Endodermal cell (in vitro differentiated cells): ENCODE results near the gene ZNF331. TPM values are rescaled to one million over a fixed set of nuclear protein-coding genes. Genes with fewer than 3 reads are reported as not detected.
"Not testable (repeated sequence)": the region's sequence is repeated elsewhere in the genome, so short reads cannot be mapped to it uniquely, and the experiment has no call there.

Source experiments
- DNase-seq: peaks from one replicate; pipeline ENCODE4 v3.0.0-alpha.2; 2017
- H3K27ac ChIP-seq: 2 replicates; pipeline ENCODE4 v1.5.1; 2013; ENCODE audit warnings: mild to moderate bottlenecking, low read depth, low read length, moderate library complexity
- H3K27me3 ChIP-seq: 2 replicates; pipeline ENCODE4 v1.6.1; 2013; ENCODE audit warnings: mild to moderate bottlenecking, low read length, moderate library complexity; ENCODE audit not compliant: insufficient read depth, control insufficient read depth, poor library complexity, severe bottlenecking
- H3K36me3 ChIP-seq: 2 replicates; pipeline ENCODE4 v1.7.0; 2013; ENCODE audit warnings: mild to moderate bottlenecking, low read length, moderate library complexity; ENCODE audit not compliant: control insufficient read depth, insufficient read depth
- H3K4me1 ChIP-seq: one replicate; pipeline ENCODE4 v1.7.0; 2013; ENCODE audit warnings: low read length; ENCODE audit not compliant: control insufficient read depth, insufficient read depth
- H3K4me3 ChIP-seq: 2 replicates; pipeline ENCODE4 v1.5.1; 2013; ENCODE audit warnings: mild to moderate bottlenecking, low read length, moderate library complexity
- H3K9ac ChIP-seq: 2 replicates; pipeline ENCODE4 v1.6.1; 2013; ENCODE audit warnings: mild to moderate bottlenecking, low read length, moderate library complexity; ENCODE audit not compliant: poor library complexity, severe bottlenecking; ENCODE audit errors: extremely low read depth
- H3K9me3 ChIP-seq: 2 replicates; pipeline ENCODE4 v1.6.1; 2013; ENCODE audit warnings: mild to moderate bottlenecking, low read length, moderate library complexity; ENCODE audit not compliant: control insufficient read depth
- H3K27ac Mint-ChIP-seq: 2 replicates; pipeline ENCODE4 v1.8.0; 2020; ENCODE audit warnings: mixed read lengths
- H3K27me3 Mint-ChIP-seq: 2 replicates; pipeline ENCODE4 v1.8.0; 2021; ENCODE audit warnings: mild to moderate bottlenecking, mixed read lengths; ENCODE audit not compliant: insufficient read depth
- H3K36me3 Mint-ChIP-seq: 2 replicates; pipeline ENCODE4 v1.8.0; 2020; ENCODE audit warnings: low read depth, mixed read lengths
- H3K4me1 Mint-ChIP-seq: 2 replicates; pipeline ENCODE4 v1.8.0; 2020; ENCODE audit warnings: mixed read lengths
- H3K4me3 Mint-ChIP-seq: 2 replicates; pipeline ENCODE4 v1.8.0; 2020; ENCODE audit warnings: mild to moderate bottlenecking, moderate library complexity, mixed read lengths
- H3K9me3 Mint-ChIP-seq: 2 replicates; pipeline ENCODE4 v1.8.0; 2020; ENCODE audit warnings: mild to moderate bottlenecking, mixed read lengths
- CTCF ChIP-seq: fragments of 200-600 bp; sonication (generic); conservative IDR thresholded peaks from 2 replicates; pipeline ENCODE4 v1.5.0; 2021; ENCODE audit warnings: antibody characterized with exemption, mild to moderate bottlenecking
- WGBS, 2 experiments: methylation state at CpG; one replicate each; pipeline versions ENCODE4 v1.1.5 to v1.1.7; 2013; ENCODE audit warnings: missing lambda C conversion rate in 2 of 2, mixed read lengths in 1 of 2; ENCODE audit not compliant: insufficient coverage in 1 of 2, insufficient read length in 1 of 2; 5-methylcytosine and 5-hydroxymethylcytosine counted together
- long read RNA-seq, 4 experiments: library from polyadenylated mRNA in 2 of 4; library from RNA in 1 of 4; library from capped mRNA in 1 of 4; stranded (forward) in 3 of 4; unstranded in 1 of 4; transcript quantifications; one replicate each; pipeline ENCODE4 v2.0.0, GENCODE V29; 2020 to 2021; ENCODE audit warnings: inconsistent platforms in 1 of 4
- polyA plus RNA-seq, 2 experiments: library from polyadenylated mRNA; stranded (reverse); fragments of 50-300 nt; gene quantifications; one replicate each; pipeline ENCODE4 v1.2.3, GENCODE V29; 2013
- total RNA-seq, 2 donors: library from RNA; stranded (reverse); fragmentation: NEBNext Ultra II Directional in 1 of 2; extraction: Animal tissue kit (Norgen Biotek cat#: 25700) in 1 of 2; gene quantifications; 2 replicates in 1 of 2; 3 replicates in 1 of 2; pipeline ENCODE4 v1.2.1, GENCODE V29; 2021

The ZNF331 gene
- total RNA-seq = 10 to 100 TPM; 32.1 to 50.1 TPM
- 30.6 TPM for polyA plus RNA-seq (2013, experiment 1 of 2)
- 30.5 TPM for polyA plus RNA-seq (2013, experiment 2 of 2)
- long read RNA-seq, experiment 1, partial matches to known transcripts = 0 of 2 reads
- long read RNA-seq, experiment 1, other reads (novel, unspliced or antisense) = 2 of 2 reads
- long read RNA-seq, experiment 2, full-length matches to known transcripts = 43 of 61 reads
- long read RNA-seq, experiment 2, partial matches to known transcripts = 2 of 61 reads
- long read RNA-seq, experiment 2, other reads (novel, unspliced or antisense) = 16 of 61 reads
- long read RNA-seq, experiment 3, full-length matches to known transcripts = 93 of 129 reads
- long read RNA-seq, experiment 3, partial matches to known transcripts = 1 of 129 reads
- long read RNA-seq, experiment 3, other reads (novel, unspliced or antisense) = 35 of 129 reads
- long read RNA-seq, experiment 4, full-length matches to known transcripts = 10 of 16 reads
- long read RNA-seq, experiment 4, partial matches to known transcripts = 0 of 16 reads
- long read RNA-seq, experiment 4, other reads (novel, unspliced or antisense) = 6 of 16 reads

GRCh38 chr19:53537521-53538377 is at the start of gene ZNF331:
ZNF331 (plus strand) TSS chr19:53538145; CDS start chr19:53569377, 31,232 bp downstream.
- peak within 1 kb of the TSS; percentile 84 for H3K4me3 ChIP-seq
- no peaks in the 10 kb centered on the region for H3K9me3 Mint-ChIP-seq
- H3K27me3 Mint-ChIP-seq = no peaks in the 10 kb centered on the region
- peaks cover 28% of the 10 kb centered on the region for H3K36me3 Mint-ChIP-seq
- peak within 1 kb of the TSS; percentile 91 for H3K4me3 Mint-ChIP-seq
- peak within 1 kb of the TSS; percentile 94 for H3K27ac Mint-ChIP-seq
- H3K9ac ChIP-seq = peak within 1 kb of the TSS; percentile 49
- WGBS, 2 experiments = 49 to 50% methylated on average over 54 to 81 of the region's 81 CpGs
- peak; percentile 48 for TF ChIP-seq CTCF
- H3K9me3 ChIP-seq = no peaks in the 10 kb centered on the region
- no peaks in the 10 kb centered on the region for H3K4me1 Mint-ChIP-seq
- H3K36me3 ChIP-seq = peaks cover 19% of the 10 kb centered on the region
- H3K27ac ChIP-seq = no peak within 1 kb of the TSS
- no peaks in the 10 kb centered on the region for H3K27me3 ChIP-seq
- H3K4me1 ChIP-seq = no peaks in the 10 kb centered on the region
- DNase-seq = peak; percentile 88

GRCh38 chr19:53492153-53492552 is 45.8 kb upstream of the ZNF331 start:
- Mint-ChIP-seq H3K4me1 (peaks cover 5% of the 10 kb centered on the region), H3K9me3 (peaks cover 66% of the 10 kb centered on the region), H3K36me3 (peaks cover 89% of the 10 kb centered on the region), H3K27ac (no peak overlapping the region), H3K27me3 (no peaks in the 10 kb centered on the region), H3K4me3 (no peak overlapping the region)
- peak overlapping the region; percentile 69 for H3K4me3 ChIP-seq
- H3K27me3 ChIP-seq = no peaks in the 10 kb centered on the region
- H3K36me3 ChIP-seq = peaks cover 88% of the 10 kb centered on the region
- no peak for DNase-seq
- H3K4me1 ChIP-seq = no peaks in the 10 kb centered on the region
- peaks cover 82% of the 10 kb centered on the region for H3K9me3 ChIP-seq
- TF ChIP-seq CTCF = no peak
- H3K27ac ChIP-seq = no peak overlapping the region
- WGBS, 2 experiments = 95 to 98% methylated on average over 4 to 5 of the region's 5 CpGs
- no peak overlapping the region for H3K9ac ChIP-seq

GRCh38 chr19:53497311-53498023 is 40.5 kb upstream of the ZNF331 start:
- Mint-ChIP-seq H3K9me3 (peaks cover 28% of the 10 kb centered on the region), H3K36me3 (peaks cover 39% of the 10 kb centered on the region), H3K27ac (peak overlapping the region; percentile 89), H3K4me1 (peaks cover 22% of the 10 kb centered on the region), H3K4me3 (peak overlapping the region; percentile 37)
- WGBS, 2 experiments = 73 to 82% methylated on average over 2 to 9 of the region's 11 CpGs
- peaks cover 33% of the 10 kb centered on the region for H3K9me3 ChIP-seq
- not testable (repeated sequence) for H3K27ac ChIP-seq, DNase-seq, H3K9ac ChIP-seq, H3K4me3 ChIP-seq, H3K27me3 Mint-ChIP-seq, H3K27me3 ChIP-seq, H3K4me1 ChIP-seq
- H3K36me3 ChIP-seq = peaks cover 35% of the 10 kb centered on the region

- H3K27ac ChIP-seq, H3K27me3 ChIP-seq, DNase-seq, H3K4me1 ChIP-seq, H3K27me3 Mint-ChIP-seq, H3K9ac ChIP-seq: not testable (repeated sequence)
- Histone ChIP-seq H3K9me3 (peaks cover 27% of the 10 kb centered on the region), H3K4me3 (peak overlapping the region; percentile 40), H3K36me3 (peaks cover 30% of the 10 kb centered on the region)
- WGBS, 2 experiments = 50 to 63% methylated on average over 3 to 4 of the region's 4 CpGs
- Mint-ChIP-seq H3K4me3 (peak overlapping the region; percentile 37), H3K4me1 (peaks cover 22% of the 10 kb centered on the region), H3K36me3 (peaks cover 33% of the 10 kb centered on the region), H3K27ac (peak overlapping the region; percentile 89), H3K9me3 (peaks cover 23% of the 10 kb centered on the region)
These were observed 39.9 kb upstream of the ZNF331 start for GRCh38 chr19:53498024-53498395.

- H3K9me3 ChIP-seq, H3K9ac ChIP-seq, H3K36me3 ChIP-seq, H3K4me3 ChIP-seq, H3K36me3 Mint-ChIP-seq, DNase-seq, H3K4me3 Mint-ChIP-seq, H3K9me3 Mint-ChIP-seq, H3K27me3 Mint-ChIP-seq, H3K4me1 ChIP-seq, H3K27me3 ChIP-seq, H3K27ac ChIP-seq: not testable (repeated sequence)
- H3K27ac Mint-ChIP-seq = peak overlapping the region; percentile 66
- H3K4me1 Mint-ChIP-seq = peaks cover 32% of the 10 kb centered on the region
- WGBS, 2 experiments = 66 to 73% methylated on average over 2 to 7 of the region's 7 CpGs
These were observed 34.8 kb upstream of the ZNF331 start for GRCh38 chr19:53503151-53503550.
